Glutamatergic neuron (in vitro differentiated cells): ENCODE measurements around the gene GRAP2. TPM values are rescaled to one million over a fixed set of nuclear protein-coding genes. Genes with fewer than 3 reads are reported as not detected.

Source experiments
- DNase-seq: peaks from one replicate; pipeline ENCODE4 v3.0.0; 2022
- H3K27ac Mint-ChIP-seq: one replicate; pipeline ENCODE4 v1.8.0; 2020; ENCODE audit warnings: mild to moderate bottlenecking, mixed read lengths, inconsistent platforms; ENCODE audit not compliant: unreplicated experiment
- H3K27me3 Mint-ChIP-seq: one replicate; pipeline ENCODE4 v1.8.0; 2020; ENCODE audit warnings: mild to moderate bottlenecking, moderate library complexity, mixed read lengths, inconsistent platforms; ENCODE audit not compliant: unreplicated experiment
- H3K36me3 Mint-ChIP-seq: one replicate; pipeline ENCODE4 v1.8.0; 2020; ENCODE audit warnings: mild to moderate bottlenecking, mixed read lengths, inconsistent platforms; ENCODE audit not compliant: unreplicated experiment
- H3K4me1 Mint-ChIP-seq: one replicate; pipeline ENCODE4 v1.8.0; 2020; ENCODE audit warnings: mild to moderate bottlenecking, low read depth, mixed read lengths, inconsistent platforms; ENCODE audit not compliant: unreplicated experiment
- H3K4me3 Mint-ChIP-seq: one replicate; pipeline ENCODE4 v1.8.0; 2020; ENCODE audit warnings: mild to moderate bottlenecking, mixed read lengths, inconsistent platforms; ENCODE audit not compliant: unreplicated experiment
- H3K9me3 Mint-ChIP-seq: one replicate; pipeline ENCODE4 v1.8.0; 2020; ENCODE audit warnings: mild to moderate bottlenecking, moderate library complexity, mixed read lengths, inconsistent platforms; ENCODE audit not compliant: unreplicated experiment
- total RNA-seq: library from RNA; stranded (reverse); fragmentation: NEBNext Ultra II Directional; extraction: Animal tissue kit (Norgen Biotek cat#: 25700); gene quantifications from one replicate; pipeline ENCODE4 v1.2.1, GENCODE V29; 2021; ENCODE audit not compliant: unreplicated experiment
- TF ChIP-seq, protein P1 (sequence below): fragments of 200-600 bp; sonication (generic); IDR thresholded peaks from one replicate; pipeline ENCODE4 v1.5.0; 2021; ENCODE audit not compliant: partially characterized antibody, unreplicated experiment

Gene GRAP2
- total RNA-seq, 1 donor from 2014 or later, result not detected

GRCh38 chr22:39983346-39983745 is 82.5 kb downstream of the GRAP2 start:
- H3K27ac Mint-ChIP-seq, result no peak overlapping the region

GRCh38 chr22:39984006-39984405 is 83.1 kb downstream of the GRAP2 start:
- Mint-ChIP-seq H3K4me3 (no peak overlapping the region), H3K36me3 (no peaks in the 10 kb centered on the region), H3K4me1 (peaks cover 7% of the 10 kb centered on the region), H3K9me3 (peaks cover 7% of the 10 kb centered on the region), H3K27ac (no peak overlapping the region), H3K27me3 (peaks cover 8% of the 10 kb centered on the region)
- TF ChIP-seq, protein P1, sequence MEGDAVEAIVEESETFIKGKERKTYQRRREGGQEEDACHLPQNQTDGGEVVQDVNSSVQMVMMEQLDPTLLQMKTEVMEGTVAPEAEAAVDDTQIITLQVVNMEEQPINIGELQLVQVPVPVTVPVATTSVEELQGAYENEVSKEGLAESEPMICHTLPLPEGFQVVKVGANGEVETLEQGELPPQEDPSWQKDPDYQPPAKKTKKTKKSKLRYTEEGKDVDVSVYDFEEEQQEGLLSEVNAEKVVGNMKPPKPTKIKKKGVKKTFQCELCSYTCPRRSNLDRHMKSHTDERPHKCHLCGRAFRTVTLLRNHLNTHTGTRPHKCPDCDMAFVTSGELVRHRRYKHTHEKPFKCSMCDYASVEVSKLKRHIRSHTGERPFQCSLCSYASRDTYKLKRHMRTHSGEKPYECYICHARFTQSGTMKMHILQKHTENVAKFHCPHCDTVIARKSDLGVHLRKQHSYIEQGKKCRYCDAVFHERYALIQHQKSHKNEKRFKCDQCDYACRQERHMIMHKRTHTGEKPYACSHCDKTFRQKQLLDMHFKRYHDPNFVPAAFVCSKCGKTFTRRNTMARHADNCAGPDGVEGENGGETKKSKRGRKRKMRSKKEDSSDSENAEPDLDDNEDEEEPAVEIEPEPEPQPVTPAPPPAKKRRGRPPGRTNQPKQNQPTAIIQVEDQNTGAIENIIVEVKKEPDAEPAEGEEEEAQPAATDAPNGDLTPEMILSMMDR, result no peak
- no peak for DNase-seq

More at GRCh38 chr22:39983346-39983745, 82.5 kb downstream of the GRAP2 start:
- H3K4me1 Mint-ChIP-seq, result peaks cover 7% of the 10 kb centered on the region
- DNase-seq, result no peak
- TF ChIP-seq, protein P1, result no peak
- H3K27me3 Mint-ChIP-seq, result peaks cover 5% of the 10 kb centered on the region
- no peak overlapping the region for H3K4me3 Mint-ChIP-seq
- peaks cover 7% of the 10 kb centered on the region for H3K9me3 Mint-ChIP-seq
- no peaks in the 10 kb centered on the region for H3K36me3 Mint-ChIP-seq

GRCh38 chr22:39984746-39985145 is 83.9 kb downstream of the GRAP2 start:
- Mint-ChIP-seq H3K4me1 (peaks cover 7% of the 10 kb centered on the region), H3K9me3 (peaks cover 7% of the 10 kb centered on the region), H3K36me3 (no peaks in the 10 kb centered on the region), H3K4me3 (no peak overlapping the region), H3K27me3 (peaks cover 11% of the 10 kb centered on the region), H3K27ac (no peak overlapping the region)
- TF ChIP-seq, protein P1, result no peak
- DNase-seq, result no peak

- no peak for DNase-seq
- no peak overlapping the region for H3K27ac Mint-ChIP-seq
- H3K36me3 Mint-ChIP-seq, result no peaks in the 10 kb centered on the region
- peaks cover 6% of the 10 kb centered on the region for H3K4me1 Mint-ChIP-seq
- peaks cover 11% of the 10 kb centered on the region for H3K27me3 Mint-ChIP-seq
- H3K4me3 Mint-ChIP-seq, result no peak overlapping the region
- TF ChIP-seq, protein P1, result no peak
- H3K9me3 Mint-ChIP-seq, result peaks cover 7% of the 10 kb centered on the region
Measured at GRCh38 chr22:39985383-39986035, 84.6 kb downstream of the GRAP2 start.

DNA sequence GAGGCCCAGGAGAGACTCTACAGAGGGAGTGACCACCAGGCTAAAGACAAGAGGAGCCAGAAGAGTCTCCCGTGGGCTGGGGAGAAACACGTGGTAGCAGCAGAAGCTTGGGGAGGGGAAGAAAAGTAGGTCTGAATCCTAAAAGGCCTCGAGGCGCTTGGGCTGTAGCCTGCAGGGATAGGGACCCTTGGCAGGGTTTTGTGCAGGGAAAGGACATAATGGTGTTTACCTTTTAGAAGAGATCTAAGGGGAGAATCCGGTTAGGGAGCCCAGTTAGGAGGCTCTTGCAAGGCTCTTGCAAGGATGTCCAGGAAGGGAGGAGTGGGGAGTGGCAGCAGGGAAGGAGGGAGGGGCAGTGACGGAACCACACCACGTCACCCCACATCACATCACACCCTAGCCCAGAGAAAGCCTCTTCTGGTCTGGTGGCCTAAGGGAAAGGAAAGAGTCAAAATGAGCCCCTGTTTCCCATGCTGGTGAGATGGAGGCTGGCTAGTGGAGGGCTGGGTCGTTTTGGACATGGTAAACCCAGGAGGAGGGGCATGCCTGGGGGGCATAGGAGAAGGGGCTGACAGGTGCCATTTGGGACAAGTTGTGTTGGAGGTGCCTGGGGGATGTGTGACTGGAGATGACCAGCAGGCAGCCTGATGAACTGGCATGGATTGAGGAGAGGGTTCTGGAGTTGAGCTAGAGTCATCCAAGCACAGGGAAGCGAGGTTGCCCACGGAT is 87.7 kb downstream of the GRAP2 start:
- H3K27me3 Mint-ChIP-seq, result peaks cover 10% of the 10 kb centered on the region
- no peak overlapping the region for H3K27ac Mint-ChIP-seq
- no peak for DNase-seq
- no peak overlapping the region for H3K4me3 Mint-ChIP-seq
- H3K9me3 Mint-ChIP-seq, result peaks cover 7% of the 10 kb centered on the region
- peaks cover 6% of the 10 kb centered on the region for H3K4me1 Mint-ChIP-seq
- H3K36me3 Mint-ChIP-seq, result no peaks in the 10 kb centered on the region
- TF ChIP-seq, protein P1, result no peak
